CD4-positive, alpha-beta T cell treated with Interferon gamma for 1 hour (primary cell): ENCODE results near the gene FOXP1.

Source experiments
- DNase-seq: peaks from one replicate; pipeline ENCODE4 v3.0.0-alpha.2; 2020

The FOXP1 gene

GRCh38 chr3:71111784-71112440, 471.6 kb downstream of the FOXP1 start:
- DNase-seq, result no peak

GRCh38 chr3:71110385-71111222, 472.9 kb downstream of the FOXP1 start:
- DNase-seq, result no peak

- no peak for DNase-seq
These were observed 473.6 kb downstream of the FOXP1 start for GRCh38 chr3:71109977-71110285.

GRCh38 chr3:71109241-71109976, 474.1 kb downstream of the FOXP1 start:
- DNase-seq, result no peak

GRCh38 chr3:71107926-71108325, 475.6 kb downstream of the FOXP1 start:
- DNase-seq, result no peak

GRCh38 chr3:71104976-71105375, 478.6 kb downstream of the FOXP1 start:
- no peak for DNase-seq

- no peak for DNase-seq
These were observed 479.0 kb downstream of the FOXP1 start for GRCh38 chr3:71104556-71104955.

GRCh38 chr3:71104121-71104541, 479.4 kb downstream of the FOXP1 start:
- DNase-seq, result no peak

GRCh38 chr3:71103430-71103921, 480.1 kb downstream of the FOXP1 start:
- no peak for DNase-seq

GRCh38 chr3:71102111-71102983, 481.2 kb downstream of the FOXP1 start:
- DNase-seq, result no peak

GRCh38 chr3:71101626-71102025, 481.9 kb downstream of the FOXP1 start:
- no peak for DNase-seq

GRCh38 chr3:71101014-71101413, 482.5 kb downstream of the FOXP1 start:
- no peak for DNase-seq

GRCh38 chr3:71099997-71100719, 483.4 kb downstream of the FOXP1 start:
- DNase-seq, result no peak

GRCh38 chr3:71097557-71097956, 486.0 kb downstream of the FOXP1 start:
- no peak for DNase-seq

- DNase-seq, result no peak
These were observed 487.8 kb downstream of the FOXP1 start for GRCh38 chr3:71095511-71096291.

GRCh38 chr3:71094658-71095209, 488.8 kb downstream of the FOXP1 start:
- DNase-seq, result no peak

- DNase-seq, result no peak
These were observed 490.9 kb downstream of the FOXP1 start for GRCh38 chr3:71092665-71093064.

GRCh38 chr3:71090207-71090606, 493.3 kb downstream of the FOXP1 start:
- no peak for DNase-seq

- DNase-seq, result no peak
These were observed 494.2 kb downstream of the FOXP1 start for GRCh38 chr3:71089271-71089847.

GRCh38 chr3:71088742-71089141, 494.8 kb downstream of the FOXP1 start:
- DNase-seq, result no peak
